ENCODE measurements around the gene TTLL6. TPM values are rescaled to one million over a fixed set of nuclear protein-coding genes. Genes with fewer than 3 reads are reported as not detected.
"Not testable (repeated sequence)": the region's sequence is repeated elsewhere in the genome, so short reads cannot be mapped to it uniquely, and the experiment has no call there.

Gene TTLL6
- total RNA-seq, 1 donor from 2014 or later: not detected

GRCh38 chr17:48815311-48815710 lies 1.7 kb downstream of the TTLL6 start:
- DNase-seq (ENCODE audit: low spot score): no peak

- peak; percentile 22 for DNase-seq (ENCODE audit: low spot score)
Measured at GRCh38 chr17:48814504-48814903, 2.5 kb downstream of the TTLL6 start.

- DNase-seq (ENCODE audit: low spot score): no peak
Measured at GRCh38 chr17:48812001-48812400, 5.0 kb downstream of the TTLL6 start.

GRCh38 chr17:48809182-48809581 lies 7.8 kb downstream of the TTLL6 start:
- DNase-seq (ENCODE audit: low spot score): no peak

- DNase-seq (ENCODE audit: low spot score): peak; percentile 46
Measured at GRCh38 chr17:48804936-48805411, 12.1 kb downstream of the TTLL6 start.

GRCh38 chr17:48800626-48801217 lies 16.3 kb downstream of the TTLL6 start:
- DNase-seq (ENCODE audit: low spot score): no peak

- no peak for DNase-seq (ENCODE audit: low spot score)
Measured at GRCh38 chr17:48799069-48799723, 17.8 kb downstream of the TTLL6 start.

- DNase-seq (ENCODE audit: low spot score): not testable (repeated sequence)
Measured at GRCh38 chr17:48796163-48796522, 20.9 kb downstream of the TTLL6 start.

- DNase-seq (ENCODE audit: low spot score): peak; percentile 63
Measured at GRCh38 chr17:48795444-48796162, 21.4 kb downstream of the TTLL6 start.

GRCh38 chr17:48792033-48792798 lies 24.8 kb downstream of the TTLL6 start:
- DNase-seq (ENCODE audit: low spot score): no peak

- peak; percentile 91 for DNase-seq (ENCODE audit: low spot score)
Measured at GRCh38 chr17:48791128-48792032, 25.6 kb downstream of the TTLL6 start.

- no peak for DNase-seq (ENCODE audit: low spot score)
Measured at GRCh38 chr17:48790607-48791127, 26.4 kb downstream of the TTLL6 start.

GRCh38 chr17:48787828-48788227 lies 29.2 kb downstream of the TTLL6 start:
- DNase-seq (ENCODE audit: low spot score): no peak

- DNase-seq (ENCODE audit: low spot score): no peak
Measured at GRCh38 chr17:48779421-48779820, 37.6 kb downstream of the TTLL6 start.

GRCh38 chr17:48776602-48777001 lies 40.4 kb downstream of the TTLL6 start:
- DNase-seq (ENCODE audit: low spot score): no peak

- DNase-seq (ENCODE audit: low spot score): no peak
Measured at GRCh38 chr17:48773245-48773644, 43.8 kb downstream of the TTLL6 start.

GRCh38 chr17:48770954-48771353 lies 46.1 kb downstream of the TTLL6 start:
- no peak for DNase-seq (ENCODE audit: low spot score)

- DNase-seq (ENCODE audit: low spot score): no peak
Measured at GRCh38 chr17:48769009-48769675, 47.9 kb downstream of the TTLL6 start.

GRCh38 chr17:48767263-48767774 lies 49.7 kb downstream of the TTLL6 start:
- DNase-seq (ENCODE audit: low spot score): no peak

- no peak for DNase-seq (ENCODE audit: low spot score)
Measured at GRCh38 chr17:48761114-48761513, 55.9 kb downstream of the TTLL6 start.

Measured in umbilical cord (tissue), 2 donors.